ENCODE data around the gene SFXN4.

SFXN4 gene

DNA sequence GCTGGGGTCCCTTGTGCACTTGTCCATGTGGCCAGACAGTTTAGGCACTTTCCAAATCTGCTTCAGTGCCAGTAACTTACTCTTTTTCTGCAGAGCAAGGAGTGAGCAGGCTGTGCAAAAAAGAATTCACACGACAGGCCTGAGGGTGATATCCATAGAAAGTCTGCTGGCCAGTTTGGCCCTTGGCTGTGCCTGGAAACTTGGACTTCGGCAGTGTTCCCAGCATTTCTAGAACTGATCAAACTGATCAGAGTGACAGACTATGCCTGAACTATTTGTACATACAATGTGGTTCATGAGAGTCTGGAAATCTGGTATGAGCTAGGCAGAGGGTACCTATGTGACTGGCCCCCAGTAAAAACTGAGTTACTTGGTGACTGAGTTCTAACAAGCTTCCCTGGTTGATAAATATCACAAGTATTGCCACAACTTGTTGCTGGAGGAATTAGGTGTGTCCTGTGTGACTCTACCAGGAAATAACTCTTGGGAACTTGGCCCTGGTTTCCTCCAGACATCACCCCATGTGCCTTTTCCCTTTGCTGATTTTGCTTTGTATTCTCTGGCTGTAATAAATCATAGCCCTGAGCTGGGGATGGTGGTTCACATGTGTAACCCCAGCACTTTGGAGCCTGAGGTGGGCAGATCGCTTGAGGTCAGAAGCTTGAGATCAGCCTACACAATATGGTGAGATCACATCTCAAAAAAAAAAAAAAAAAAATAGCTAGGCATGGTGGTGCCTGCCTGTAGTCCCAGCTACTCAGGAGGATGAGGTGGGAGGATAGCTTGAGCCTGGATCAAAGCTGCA, 64.9 kb downstream of the SFXN4 start:
- TF ChIP-seq ZBTB7A (IDR thresholded peaks at IDR 0.05; ENCODE audit: low read depth) (no peak), TEAD4 (IDR thresholded peaks at IDR 0.05) (no peak), NFIC (IDR thresholded peaks at IDR 0.05) (no peak), FOXM1 (IDR thresholded peaks at IDR 0.05; ENCODE audit: borderline replicate concordance, low read depth) (no peak), TAF1 (IDR thresholded peaks at IDR 0.05; ENCODE audit: low read depth) (no peak)
- TF ChIP-seq, protein P1, sequence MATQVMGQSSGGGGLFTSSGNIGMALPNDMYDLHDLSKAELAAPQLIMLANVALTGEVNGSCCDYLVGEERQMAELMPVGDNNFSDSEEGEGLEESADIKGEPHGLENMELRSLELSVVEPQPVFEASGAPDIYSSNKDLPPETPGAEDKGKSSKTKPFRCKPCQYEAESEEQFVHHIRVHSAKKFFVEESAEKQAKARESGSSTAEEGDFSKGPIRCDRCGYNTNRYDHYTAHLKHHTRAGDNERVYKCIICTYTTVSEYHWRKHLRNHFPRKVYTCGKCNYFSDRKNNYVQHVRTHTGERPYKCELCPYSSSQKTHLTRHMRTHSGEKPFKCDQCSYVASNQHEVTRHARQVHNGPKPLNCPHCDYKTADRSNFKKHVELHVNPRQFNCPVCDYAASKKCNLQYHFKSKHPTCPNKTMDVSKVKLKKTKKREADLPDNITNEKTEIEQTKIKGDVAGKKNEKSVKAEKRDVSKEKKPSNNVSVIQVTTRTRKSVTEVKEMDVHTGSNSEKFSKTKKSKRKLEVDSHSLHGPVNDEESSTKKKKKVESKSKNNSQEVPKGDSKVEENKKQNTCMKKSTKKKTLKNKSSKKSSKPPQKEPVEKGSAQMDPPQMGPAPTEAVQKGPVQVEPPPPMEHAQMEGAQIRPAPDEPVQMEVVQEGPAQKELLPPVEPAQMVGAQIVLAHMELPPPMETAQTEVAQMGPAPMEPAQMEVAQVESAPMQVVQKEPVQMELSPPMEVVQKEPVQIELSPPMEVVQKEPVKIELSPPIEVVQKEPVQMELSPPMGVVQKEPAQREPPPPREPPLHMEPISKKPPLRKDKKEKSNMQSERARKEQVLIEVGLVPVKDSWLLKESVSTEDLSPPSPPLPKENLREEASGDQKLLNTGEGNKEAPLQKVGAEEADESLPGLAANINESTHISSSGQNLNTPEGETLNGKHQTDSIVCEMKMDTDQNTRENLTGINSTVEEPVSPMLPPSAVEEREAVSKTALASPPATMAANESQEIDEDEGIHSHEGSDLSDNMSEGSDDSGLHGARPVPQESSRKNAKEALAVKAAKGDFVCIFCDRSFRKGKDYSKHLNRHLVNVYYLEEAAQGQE (IDR thresholded peaks at IDR 0.05; ENCODE audit: low read depth) = no peak

DNA sequence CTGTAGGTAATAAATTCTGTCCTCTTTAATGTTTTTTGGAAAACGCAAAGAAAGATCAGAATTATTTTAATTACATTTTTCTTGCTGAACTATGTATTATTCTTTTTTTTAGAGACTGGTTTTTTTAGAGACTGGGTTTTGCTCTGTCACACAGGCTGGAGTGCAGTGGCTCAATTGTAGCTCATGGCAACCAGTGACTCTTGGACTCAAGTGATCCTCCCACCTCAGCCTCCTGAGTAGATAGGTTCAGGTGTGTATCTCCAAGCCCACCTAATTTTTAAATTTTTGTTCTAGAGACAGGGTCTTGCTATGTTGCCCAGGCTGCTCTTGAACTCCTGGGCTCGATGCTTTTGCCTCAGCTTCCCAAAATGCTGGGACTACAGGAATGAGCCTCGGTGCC, 66.9 kb downstream of the SFXN4 start:
- TF ChIP-seq TEAD4 (IDR thresholded peaks at IDR 0.05) (no peak), EGR1 (IDR thresholded peaks at IDR 0.05) (no peak), FOXM1 (IDR thresholded peaks at IDR 0.05; ENCODE audit: borderline replicate concordance, low read depth) (no peak), RAD21 (IDR thresholded peaks at IDR 0.05; ENCODE audit: low read depth) (no peak), TCF12 (IDR thresholded peaks at IDR 0.05; ENCODE audit: low read depth) (no peak), CEBPB (IDR thresholded peaks at IDR 0.05) (no peak), CREB1 (IDR thresholded peaks at IDR 0.05; ENCODE audit: low read depth) (no peak), NFIC (IDR thresholded peaks at IDR 0.05) (no peak), EP300 (IDR thresholded peaks at IDR 0.05; ENCODE audit: borderline replicate concordance) (no peak), TAF1 (IDR thresholded peaks at IDR 0.05; ENCODE audit: low read depth) (no peak), YY1 (IDR thresholded peaks at IDR 0.05; ENCODE audit: low read depth) (no peak), ZBTB7A (IDR thresholded peaks at IDR 0.05; ENCODE audit: low read depth) (no peak)
- TF ChIP-seq, protein P2, sequence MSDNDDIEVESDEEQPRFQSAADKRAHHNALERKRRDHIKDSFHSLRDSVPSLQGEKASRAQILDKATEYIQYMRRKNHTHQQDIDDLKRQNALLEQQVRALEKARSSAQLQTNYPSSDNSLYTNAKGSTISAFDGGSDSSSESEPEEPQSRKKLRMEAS (IDR thresholded peaks at IDR 0.05) = no peak
- TF ChIP-seq, protein P1 (IDR thresholded peaks at IDR 0.05; ENCODE audit: low read depth) = no peak
- TF ChIP-seq, protein P3, sequence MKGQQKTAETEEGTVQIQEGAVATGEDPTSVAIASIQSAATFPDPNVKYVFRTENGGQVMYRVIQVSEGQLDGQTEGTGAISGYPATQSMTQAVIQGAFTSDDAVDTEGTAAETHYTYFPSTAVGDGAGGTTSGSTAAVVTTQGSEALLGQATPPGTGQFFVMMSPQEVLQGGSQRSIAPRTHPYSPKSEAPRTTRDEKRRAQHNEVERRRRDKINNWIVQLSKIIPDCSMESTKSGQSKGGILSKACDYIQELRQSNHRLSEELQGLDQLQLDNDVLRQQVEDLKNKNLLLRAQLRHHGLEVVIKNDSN (IDR thresholded peaks at IDR 0.05) = no peak

GRCh38 chr10:119095640-119096039, 69.9 kb downstream of the SFXN4 start:
- TF ChIP-seq YY1 (IDR thresholded peaks at IDR 0.05; ENCODE audit: low read depth) (no peak), TCF12 (IDR thresholded peaks at IDR 0.05; ENCODE audit: low read depth) (no peak), CREB1 (IDR thresholded peaks at IDR 0.05; ENCODE audit: low read depth) (no peak)

GRCh38 chr10:119090968-119091367, 74.5 kb downstream of the SFXN4 start:
- TF ChIP-seq, protein P1 (IDR thresholded peaks at IDR 0.05; ENCODE audit: low read depth) = no peak
- TF ChIP-seq FOXM1 (IDR thresholded peaks at IDR 0.05; ENCODE audit: borderline replicate concordance, low read depth) (no peak), RAD21 (IDR thresholded peaks at IDR 0.05; ENCODE audit: low read depth) (no peak), CEBPB (IDR thresholded peaks at IDR 0.05) (no peak), TEAD4 (IDR thresholded peaks at IDR 0.05) (no peak), TCF12 (IDR thresholded peaks at IDR 0.05; ENCODE audit: low read depth) (no peak)
- TF ChIP-seq, protein P3 (IDR thresholded peaks at IDR 0.05) = no peak
